SK-N-MC (cell line): ENCODE measurements around the gene EIF6.

Source experiments
- EZH2 ChIP-seq: fragments of 200-600 bp; sonication (generic); IDR thresholded peaks from one replicate; pipeline ENCODE4 v1.6.1; 2017; ENCODE audit warnings: antibody characterized with exemption
- FOXP2 ChIP-seq: optimal IDR thresholded peaks from 2 replicates; pipeline ENCODE3; 2011; ENCODE audit warnings: mild to moderate bottlenecking, moderate library complexity; ENCODE audit not compliant: insufficient read depth; ENCODE audit errors: extremely low read length, control extremely low read depth
- POLR2AphosphoS5 ChIP-seq: IDR thresholded peaks from 2 replicates; pipeline ENCODE4 v1.6.1; 2012; ENCODE audit warnings: mild to moderate bottlenecking, low read depth, low read length, borderline replicate concordance

DNA sequence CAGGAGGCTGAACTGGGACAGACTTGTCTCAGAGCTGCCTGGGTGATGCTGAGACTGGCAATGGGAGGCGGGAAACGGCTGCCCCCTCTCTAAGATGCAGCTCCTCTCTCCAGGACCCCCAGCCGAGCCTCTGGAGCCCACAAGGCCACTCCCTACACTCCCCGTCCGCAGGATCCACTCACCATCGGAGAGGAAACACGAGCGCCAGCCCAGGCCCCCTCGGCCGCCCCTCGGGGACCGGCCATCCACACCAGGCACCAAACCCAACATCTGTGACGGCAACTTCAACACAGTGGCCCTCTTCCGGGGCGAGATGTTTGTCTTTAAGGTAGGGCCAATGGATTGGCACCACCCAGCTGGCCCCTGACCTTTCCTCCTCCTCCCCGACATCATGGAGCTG lies 17.5 kb downstream of the EIF6 start:
- no peak for TF ChIP-seq POLR2AphosphoS5
- no peak for TF ChIP-seq EZH2
- TF ChIP-seq FOXP2, result no peak
